ENCODE results near the gene FOSL2.

DNA sequence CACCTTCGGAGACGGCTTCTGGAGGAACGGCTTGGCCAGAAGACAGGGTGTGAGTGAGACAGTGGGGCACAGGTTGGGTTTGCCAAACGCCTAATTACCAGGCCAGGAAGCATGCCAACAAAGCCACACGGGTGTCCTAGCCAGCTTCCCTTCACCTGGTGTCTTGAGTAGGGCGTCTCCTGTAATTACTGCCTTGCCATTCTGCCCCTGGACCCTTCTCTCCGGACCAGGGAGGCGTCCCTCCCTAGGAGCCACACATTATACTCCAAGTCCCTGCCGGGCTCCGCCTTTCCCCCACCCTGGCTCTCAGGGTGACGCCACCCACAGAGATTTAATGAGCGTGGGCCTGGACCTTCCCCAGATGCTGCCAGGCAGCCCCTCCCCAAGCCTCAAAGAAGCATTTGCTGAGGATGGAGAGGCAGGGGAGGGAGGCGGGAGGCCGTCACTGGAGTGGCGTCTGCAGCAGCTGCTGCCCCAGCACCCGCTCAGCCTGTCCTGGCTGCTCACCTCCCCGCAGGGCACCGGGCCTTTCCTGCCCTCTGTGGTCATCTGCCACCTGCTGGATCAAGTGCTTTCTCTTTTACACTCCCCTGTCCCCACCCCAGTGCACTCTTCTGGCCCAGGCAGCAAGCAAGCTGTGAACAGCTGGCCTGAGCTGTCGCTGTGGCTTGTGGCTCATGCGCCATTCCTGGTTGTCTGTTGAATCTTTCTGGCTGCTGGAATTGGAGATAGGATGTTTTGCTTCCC is 20.7 kb downstream of the FOSL2 start:
- TF ChIP-seq, protein P1, sequence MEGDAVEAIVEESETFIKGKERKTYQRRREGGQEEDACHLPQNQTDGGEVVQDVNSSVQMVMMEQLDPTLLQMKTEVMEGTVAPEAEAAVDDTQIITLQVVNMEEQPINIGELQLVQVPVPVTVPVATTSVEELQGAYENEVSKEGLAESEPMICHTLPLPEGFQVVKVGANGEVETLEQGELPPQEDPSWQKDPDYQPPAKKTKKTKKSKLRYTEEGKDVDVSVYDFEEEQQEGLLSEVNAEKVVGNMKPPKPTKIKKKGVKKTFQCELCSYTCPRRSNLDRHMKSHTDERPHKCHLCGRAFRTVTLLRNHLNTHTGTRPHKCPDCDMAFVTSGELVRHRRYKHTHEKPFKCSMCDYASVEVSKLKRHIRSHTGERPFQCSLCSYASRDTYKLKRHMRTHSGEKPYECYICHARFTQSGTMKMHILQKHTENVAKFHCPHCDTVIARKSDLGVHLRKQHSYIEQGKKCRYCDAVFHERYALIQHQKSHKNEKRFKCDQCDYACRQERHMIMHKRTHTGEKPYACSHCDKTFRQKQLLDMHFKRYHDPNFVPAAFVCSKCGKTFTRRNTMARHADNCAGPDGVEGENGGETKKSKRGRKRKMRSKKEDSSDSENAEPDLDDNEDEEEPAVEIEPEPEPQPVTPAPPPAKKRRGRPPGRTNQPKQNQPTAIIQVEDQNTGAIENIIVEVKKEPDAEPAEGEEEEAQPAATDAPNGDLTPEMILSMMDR (IDR thresholded peaks at IDR 0.05): 0 out of 2 replicates have a peak, but pooled peaks have one; percentile 5
- no peak for TF ChIP-seq ZFX (IDR thresholded peaks at IDR 0.05; ENCODE audit: borderline replicate concordance)

Data from 22Rv1 (cell line).